GM11168 (cell line): ENCODE data around the gene USP16.

Experiments
- in situ Hi-C: fragments of 300-500 bp; cut with MboI; formaldehyde crosslinking; loops from one replicate; pipeline ENCODE4 v1.12.0; 2022; ENCODE audit warnings: low sequenced_read_pairs; ENCODE audit not compliant: unreplicated experiment

USP16 gene

DNA sequence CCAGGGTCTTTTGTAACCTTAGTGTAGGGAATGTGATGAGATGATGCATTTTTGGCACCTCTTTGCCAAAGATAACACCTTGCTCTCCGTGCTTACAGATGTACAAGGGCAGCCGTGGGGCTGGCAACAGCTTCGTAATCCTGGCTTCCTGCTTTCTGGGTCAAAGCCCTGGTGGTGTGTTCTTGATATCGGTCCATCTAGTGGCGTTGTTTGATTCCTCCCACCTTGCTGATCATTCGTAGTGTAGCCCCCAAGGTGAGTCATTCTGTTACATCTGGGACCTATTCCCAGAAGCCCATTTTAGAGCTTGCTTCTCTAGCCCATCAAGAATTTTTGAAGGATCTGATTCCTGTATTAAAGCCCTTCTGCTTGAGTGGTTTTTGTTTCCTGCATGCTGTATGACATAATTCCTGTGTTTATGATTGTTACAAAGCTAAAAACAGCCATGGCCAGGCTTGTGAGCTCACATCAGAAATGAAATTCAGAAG, 56.0 kb downstream of the USP16 start:
- in situ Hi-C loops: no loop called here

GRCh38 chr21:29082046-29082815, 57.8 kb downstream of the USP16 start:
- in situ Hi-C loops: no loop called here

GRCh38 chr21:29083306-29083705, 58.8 kb downstream of the USP16 start:
- in situ Hi-C loops: no loop called here

DNA sequence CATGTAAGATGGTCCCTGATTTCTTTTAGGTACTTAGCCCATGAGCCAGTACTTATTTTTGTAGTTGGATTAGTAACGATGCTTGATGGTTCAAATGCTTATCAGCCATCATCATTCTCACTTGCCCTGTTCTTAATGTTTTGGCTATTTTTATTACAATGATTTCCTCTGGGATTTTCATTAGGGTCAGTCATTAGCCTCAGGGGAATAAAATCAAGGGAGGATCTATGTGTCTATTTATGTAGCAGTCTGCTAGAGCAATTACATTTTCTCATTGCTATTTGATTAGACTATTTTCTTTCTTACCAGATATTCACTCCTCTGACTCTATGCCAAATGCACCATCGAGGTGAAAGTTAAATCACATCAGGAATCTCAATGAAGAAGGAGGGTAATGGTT, 59.9 kb downstream of the USP16 start:
- in situ Hi-C loops: no loop called here

DNA sequence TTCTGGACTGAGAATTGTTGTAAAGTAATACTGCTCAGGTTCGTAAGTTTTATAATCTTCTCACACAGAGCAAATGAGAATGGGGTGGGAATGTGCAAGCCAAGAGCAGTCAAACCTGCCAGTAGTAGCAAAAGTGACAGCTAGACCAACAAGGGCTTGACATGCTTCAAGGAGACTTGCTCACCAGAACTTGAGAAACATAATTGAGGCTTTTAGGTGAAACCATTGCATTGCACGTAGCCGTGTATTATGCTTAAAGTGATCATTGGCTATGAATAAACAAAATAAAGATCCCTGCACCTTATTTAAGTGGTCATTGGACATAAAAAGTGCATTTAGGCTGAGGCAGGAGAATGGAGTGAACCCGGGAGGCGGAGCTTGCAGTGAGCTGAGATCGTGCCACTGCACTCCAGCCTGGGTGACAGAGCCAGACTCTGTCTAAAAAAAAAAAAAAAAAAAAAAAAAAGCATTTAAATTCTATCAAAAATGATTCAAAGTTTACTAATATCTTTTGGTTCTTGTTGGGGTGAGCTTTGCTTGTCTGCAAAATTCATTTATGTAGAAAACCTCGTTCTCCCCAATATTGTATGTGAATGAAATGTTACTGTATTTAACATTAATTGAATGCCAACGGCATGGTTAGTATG, 60.8 kb downstream of the USP16 start:
- in situ Hi-C loops: loop anchor here (5.0 kb wide), 1 partner anchor 287 kb away; no protein-coding TSS in a partner anchor

- in situ Hi-C loops: no loop called here
Observed at GRCh38 chr21:29091033-29091432, 66.6 kb downstream of the USP16 start.

- in situ Hi-C loops: no loop called here
Observed at GRCh38 chr21:29092102-29092959, 67.9 kb downstream of the USP16 start.

GRCh38 chr21:29096218-29097015, 71.9 kb downstream of the USP16 start:
- in situ Hi-C loops: no loop called here

- in situ Hi-C loops: no loop called here
Observed at GRCh38 chr21:29098156-29098555, 73.7 kb downstream of the USP16 start.

GRCh38 chr21:29102791-29103257, 78.4 kb downstream of the USP16 start:
- in situ Hi-C loops: loop anchor here (25.0 kb wide), 1 partner anchor 759 kb away; no protein-coding TSS in a partner anchor
